IPS-18c (cell line): ENCODE results near the gene RBM3.

Experiments
- H3K4me3 ChIP-seq: 2 replicates; pipeline ENCODE4 v1.7.0; 2013; ENCODE audit warnings: low read depth, mild to moderate bottlenecking, low read length, moderate library complexity; ENCODE audit not compliant: insufficient read depth
- H3K9me3 ChIP-seq: one replicate; pipeline ENCODE4 v1.6.1; 2013; ENCODE audit warnings: mild to moderate bottlenecking, low read length, moderate library complexity; ENCODE audit not compliant: control insufficient read depth, insufficient read depth

The RBM3 gene

DNA sequence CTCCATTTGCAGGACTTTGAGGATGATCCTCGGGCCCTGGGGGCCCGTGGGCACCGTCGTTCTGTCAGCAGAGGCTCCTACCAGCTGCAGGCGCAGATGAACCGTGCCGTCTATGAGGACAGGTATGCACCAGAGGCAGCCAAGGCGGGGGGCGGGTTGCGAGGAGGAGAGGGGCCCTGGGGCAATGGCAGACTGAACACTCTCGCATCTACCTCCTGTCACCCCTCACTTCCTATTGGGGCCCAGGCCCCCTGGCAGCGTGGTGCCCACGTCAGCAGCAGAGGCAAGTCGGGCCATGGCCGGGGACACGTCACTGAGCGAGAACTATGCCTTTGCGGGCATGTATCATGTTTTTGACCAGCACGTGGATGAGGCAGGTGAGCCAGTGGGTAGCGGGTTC, 25.1 kb downstream of the RBM3 start:
- Histone ChIP-seq H3K4me3 (no peak overlapping the region), H3K9me3 (peaks cover 13% of the 10 kb centered on the region)

DNA sequence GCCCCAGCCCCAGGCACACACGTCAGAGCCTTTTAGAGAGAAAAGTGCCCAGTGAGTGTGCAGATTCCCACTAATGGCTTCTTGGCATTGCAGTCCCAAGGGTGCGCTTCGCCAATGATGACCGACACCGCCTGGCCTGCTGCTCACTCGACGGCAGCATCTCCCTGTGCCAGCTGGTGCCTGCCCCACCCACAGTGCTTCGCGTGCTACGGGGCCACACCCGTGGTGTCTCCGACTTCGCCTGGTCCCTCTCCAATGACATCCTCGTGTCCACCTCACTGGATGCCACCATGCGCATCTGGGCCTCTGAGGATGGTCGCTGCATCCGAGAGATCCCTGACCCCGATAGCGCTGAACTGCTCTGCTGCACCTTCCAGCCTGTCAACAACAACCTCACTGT, 25.9 kb downstream of the RBM3 start:
- H3K9me3 ChIP-seq: peaks cover 13% of the 10 kb centered on the region
- H3K4me3 ChIP-seq: no peak overlapping the region

DNA sequence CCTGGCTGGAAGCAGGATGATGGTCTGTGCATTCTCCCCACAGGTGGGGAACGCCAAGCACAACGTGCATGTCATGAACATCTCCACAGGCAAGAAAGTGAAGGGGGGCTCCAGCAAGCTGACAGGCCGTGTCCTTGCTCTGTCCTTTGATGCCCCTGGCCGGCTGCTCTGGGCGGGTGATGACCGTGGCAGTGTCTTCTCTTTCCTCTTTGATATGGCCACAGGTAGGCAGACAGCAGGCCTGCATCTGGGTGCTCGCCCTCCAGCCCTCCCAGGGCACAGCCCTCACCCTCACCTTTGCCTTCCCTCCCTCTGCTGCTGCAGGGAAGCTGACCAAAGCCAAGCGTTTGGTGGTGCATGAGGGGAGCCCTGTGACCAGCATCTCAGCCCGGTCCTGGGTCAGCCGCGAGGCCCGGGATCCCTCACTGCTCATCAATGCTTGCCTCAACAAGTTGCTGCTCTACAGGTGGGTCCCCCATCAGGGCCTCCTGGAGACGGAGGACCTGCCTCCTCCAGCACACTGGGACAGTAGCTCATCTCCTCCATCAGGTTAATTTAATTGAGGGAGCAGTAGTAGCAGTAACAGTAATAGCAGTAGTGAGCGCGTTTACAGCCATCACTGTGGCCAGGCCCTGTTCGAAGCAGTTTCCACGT, 27.6 kb downstream of the RBM3 start:
- H3K4me3 ChIP-seq: no peak overlapping the region
- H3K9me3 ChIP-seq: peaks cover 21% of the 10 kb centered on the region

DNA sequence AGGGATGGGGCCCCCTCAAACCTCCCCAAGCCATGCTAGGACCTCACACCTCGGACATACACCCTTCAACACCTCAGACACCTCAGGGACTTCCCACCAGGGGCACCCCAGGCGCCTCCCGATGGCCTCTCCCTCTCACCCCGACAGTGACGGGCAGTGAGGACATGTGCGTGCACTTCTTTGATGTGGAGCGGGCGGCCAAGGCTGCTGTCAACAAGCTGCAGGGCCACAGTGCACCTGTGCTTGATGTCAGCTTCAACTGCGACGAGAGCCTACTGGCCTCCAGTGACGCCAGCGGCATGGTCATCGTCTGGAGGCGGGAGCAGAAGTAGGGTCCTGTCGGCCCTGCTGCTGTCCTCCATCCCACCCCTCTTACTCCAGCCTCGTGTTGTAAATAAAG, 30.4 kb downstream of the RBM3 start:
- Histone ChIP-seq H3K9me3 (peaks cover 13% of the 10 kb centered on the region), H3K4me3 (no peak overlapping the region; the same call in 1 of the 2 replicates)

DNA sequence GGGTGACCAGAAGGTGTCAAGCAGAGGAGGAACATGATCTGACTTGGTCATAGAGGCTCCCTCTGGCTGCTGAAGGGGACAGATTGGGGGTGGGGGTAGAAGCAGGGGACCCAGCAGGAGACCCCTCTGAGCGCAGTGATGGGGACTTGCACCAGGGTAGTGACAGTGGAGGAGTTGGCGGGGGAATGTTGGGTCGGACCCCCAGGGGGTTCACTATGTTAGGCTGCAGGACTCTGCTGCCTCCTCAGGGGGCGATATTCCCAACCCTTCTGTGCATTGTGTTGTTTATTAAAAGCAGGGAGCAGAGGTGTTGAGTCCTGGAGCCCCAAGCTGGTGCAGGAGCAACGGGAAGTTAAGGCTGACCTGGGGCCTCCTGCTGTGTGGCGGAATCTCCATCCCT, 31.8 kb downstream of the RBM3 start:
- Histone ChIP-seq H3K4me3 (no peak overlapping the region), H3K9me3 (peaks cover 10% of the 10 kb centered on the region)

DNA sequence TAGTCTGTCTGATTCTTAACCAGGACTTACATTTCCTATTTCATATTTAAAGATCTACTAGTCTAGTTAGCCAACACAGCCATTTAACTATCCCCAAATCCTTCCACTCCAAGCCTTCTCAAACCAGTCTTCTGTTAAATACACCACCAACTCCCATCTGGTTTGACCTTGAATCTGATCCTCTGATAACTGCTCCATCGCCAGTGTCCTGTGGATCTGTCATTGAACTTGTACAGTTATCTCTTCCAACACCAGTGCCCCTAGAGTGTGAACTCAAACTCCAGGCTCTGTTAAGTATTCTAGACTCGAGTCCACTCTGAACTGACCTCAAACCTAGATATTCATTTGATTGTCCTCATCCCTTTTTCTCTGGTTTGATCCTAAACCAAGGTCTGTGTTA, 37.4 kb downstream of the RBM3 start:
- peaks cover 5% of the 10 kb centered on the region for H3K9me3 ChIP-seq
- H3K4me3 ChIP-seq: no peak overlapping the region

DNA sequence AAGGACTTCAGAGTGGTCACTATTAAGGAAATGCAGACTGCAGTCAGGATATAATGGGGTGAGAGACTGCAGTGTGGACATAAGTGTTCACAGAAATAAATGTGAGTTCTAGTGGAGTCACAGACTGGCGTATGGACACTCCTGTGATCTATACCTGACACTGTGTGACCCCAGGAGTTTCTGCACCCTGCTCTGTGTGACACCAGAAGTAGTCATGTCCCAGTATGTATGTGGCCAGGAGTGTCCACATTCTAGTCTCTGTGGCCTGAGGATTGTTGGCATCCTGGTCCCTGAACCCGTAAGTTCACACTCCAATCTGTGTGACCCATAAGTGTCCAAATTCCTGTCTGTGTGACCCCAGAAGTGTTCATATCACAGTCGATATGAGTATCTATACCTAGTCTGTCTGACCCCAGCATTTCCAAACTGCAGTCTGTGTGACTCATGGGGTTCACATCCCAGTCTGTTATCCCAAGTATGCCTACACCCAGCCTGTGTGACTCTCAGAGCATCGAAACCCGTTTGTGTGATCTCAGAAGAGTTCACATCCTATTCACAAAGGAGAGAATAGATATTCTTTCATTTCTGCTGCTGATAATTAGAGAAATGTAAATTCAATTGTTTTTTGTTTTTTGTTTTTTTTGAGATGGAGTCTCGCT, 39.3 kb downstream of the RBM3 start:
- Histone ChIP-seq H3K9me3 (peaks cover 7% of the 10 kb centered on the region), H3K4me3 (no peak overlapping the region)

DNA sequence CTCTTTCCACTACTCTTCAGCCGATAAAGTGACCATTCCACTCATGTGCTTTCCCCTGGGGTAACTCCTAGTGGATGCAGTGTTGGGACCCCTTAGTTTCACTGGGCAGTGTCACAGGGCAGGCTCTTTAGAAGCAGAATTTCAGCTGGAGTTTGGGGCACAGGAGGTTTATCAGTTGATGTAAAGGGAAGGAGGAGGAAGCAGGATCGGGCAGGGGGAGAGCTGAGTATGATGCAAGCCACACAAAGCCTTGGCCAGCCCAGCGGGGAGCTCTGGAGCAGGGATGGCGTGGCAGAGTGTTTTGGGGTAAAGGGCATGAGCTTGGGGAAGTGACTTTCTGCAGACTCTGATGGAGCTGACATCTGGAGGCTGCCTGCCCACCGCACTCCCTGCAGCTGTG, 42.3 kb downstream of the RBM3 start:
- Histone ChIP-seq H3K9me3 (peaks cover 7% of the 10 kb centered on the region), H3K4me3 (no peak overlapping the region)

DNA sequence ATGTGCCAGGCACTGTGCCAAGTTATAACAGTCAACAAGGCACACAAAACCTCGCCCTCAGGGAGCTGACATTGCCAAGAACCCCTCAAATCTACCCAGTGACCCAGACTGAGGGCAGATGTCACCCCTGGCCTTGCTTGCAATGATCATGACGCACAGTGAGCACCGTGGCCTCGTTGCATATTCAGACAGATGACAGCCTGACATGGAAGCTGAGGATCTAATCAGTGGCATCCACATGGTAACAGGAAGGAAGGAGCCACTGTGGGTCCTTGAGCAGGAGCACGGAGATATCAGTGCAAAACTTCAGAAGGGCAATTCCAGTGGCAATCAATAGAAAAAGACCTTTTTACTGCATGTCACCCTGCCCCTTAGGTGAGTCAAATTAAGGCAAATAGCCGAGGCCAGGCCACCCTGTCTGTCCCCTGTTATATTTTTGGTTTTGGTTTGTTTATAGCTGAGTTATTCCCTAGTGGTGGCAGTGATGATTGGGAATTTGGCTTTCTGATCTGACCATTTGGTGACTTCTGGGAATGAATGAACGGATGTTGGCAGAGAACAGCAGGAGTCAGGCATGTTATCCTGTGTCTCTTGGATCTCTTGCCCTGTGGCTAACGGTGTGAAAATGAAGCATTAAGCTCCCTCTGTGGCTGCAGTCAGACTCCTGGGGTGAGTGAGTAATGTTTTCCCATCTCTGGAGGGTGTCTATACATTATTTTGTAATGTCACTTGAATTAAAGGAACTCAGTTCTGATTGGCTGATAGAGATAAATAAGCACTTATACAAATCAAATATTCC, 43.5 kb downstream of the RBM3 start:
- Histone ChIP-seq H3K4me3 (no peak overlapping the region), H3K9me3 (peaks cover 7% of the 10 kb centered on the region)

DNA sequence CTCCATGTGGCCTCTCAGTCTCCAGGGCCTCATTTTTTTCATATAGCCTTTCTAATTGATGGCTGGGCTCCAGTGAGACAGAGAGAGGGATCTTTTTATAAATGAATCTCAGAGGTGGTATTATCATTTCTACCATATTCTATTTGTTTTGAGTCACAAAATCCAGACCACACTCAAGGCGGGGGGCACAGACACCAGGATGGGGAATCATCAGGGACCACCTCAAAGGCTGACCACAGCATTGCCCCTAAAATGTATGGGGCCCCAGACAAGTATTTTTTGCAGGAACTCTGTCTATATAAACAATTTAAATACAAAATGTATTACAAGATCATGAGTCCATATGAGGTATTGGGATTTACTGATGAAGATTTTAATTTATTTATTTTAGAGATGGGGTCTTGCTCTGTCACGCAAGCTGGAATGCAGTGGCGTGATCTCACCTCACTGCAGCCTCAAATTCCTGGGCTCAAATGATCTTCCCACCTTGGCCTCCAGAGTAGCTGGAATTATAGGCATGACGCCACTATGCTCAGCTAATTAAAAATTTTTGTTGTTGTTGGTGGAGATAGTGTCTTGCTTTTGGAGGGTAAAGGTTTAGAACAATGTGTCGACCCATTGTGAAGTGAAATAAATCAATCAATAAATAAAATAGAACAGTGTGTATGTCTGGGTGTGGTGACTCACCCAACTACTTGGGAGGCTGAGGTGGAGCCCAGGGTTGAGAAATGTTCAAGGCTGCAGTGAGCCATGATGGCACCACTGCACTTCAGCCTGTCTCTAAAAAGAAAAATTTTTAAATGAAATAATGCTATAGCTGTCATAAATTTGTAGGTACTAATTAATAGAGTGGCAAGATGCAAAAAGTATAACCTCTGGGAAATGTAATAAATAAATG, 52.4 kb downstream of the RBM3 start:
- no peak overlapping the region for H3K4me3 ChIP-seq
- H3K9me3 ChIP-seq: peaks cover 9% of the 10 kb centered on the region
